Measurements from ENCODE around the gene RRAGD.
A peak's percentile ranks its signal among the peaks of the same experiment; 100 is the strongest.

The RRAGD gene

DNA sequence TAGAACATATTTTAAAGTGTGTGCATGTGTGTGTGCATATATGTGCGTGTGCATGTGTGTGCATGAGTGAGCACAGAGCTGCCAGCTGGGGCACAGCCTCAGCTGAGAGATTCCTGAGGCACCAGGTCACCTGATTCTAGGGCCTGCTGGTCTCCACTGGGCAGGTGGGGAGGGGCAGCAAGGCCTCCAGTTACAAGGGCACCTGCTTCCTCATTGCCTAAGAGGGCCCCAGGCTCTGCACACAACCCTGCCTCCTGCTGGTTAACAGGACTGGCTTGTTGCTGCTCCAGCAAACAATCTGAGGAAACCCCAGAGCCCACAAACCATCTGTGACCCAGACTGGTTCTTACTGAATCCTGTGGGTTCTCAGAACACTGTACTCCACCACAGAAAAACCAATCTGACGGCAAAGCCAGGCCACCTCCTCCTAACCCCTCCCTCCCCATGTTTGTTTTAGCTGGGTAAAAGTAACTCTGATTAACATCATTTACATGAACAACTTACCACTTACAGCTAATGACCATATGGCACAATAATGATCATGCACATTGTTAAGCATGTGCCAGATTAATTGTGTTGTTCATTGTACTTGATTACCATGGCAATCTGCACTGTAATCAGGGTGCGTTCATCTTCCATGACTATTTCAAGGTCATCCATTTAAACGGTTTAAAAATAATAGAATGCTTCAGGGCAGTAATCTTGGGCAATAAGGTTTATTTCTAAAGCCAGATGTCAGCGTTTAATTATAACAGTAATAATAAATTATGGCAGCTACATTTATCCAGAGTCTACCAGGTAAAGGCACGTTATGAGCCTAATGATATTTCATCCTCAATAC lies 36.4 kb downstream of the RRAGD start:
- no peak for FAIRE-seq

DNA sequence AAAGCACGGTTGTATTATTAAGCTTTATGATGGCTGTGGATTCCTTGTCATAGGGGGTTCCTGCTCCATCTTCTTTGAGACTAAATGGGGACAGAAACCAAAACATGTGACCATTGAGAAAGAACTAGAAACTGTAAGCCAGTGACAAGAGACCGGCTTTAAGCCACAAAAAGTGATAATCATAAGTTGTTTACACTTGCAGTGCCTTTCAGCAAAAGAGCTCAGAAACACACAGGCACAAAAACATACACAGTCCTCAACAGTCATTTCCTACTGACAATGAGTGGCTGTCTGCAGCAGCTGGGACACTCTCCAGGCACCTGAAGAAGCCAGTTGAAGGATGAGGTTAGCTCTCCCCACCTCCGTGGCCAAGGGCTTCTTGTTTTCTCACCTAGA lies 39.6 kb downstream of the RRAGD start:
- no peak for FAIRE-seq

- FAIRE-seq, result no peak
Observed at GRCh38 chr6:89371849-89372505, 40.1 kb downstream of the RRAGD start.

- no peak for FAIRE-seq
Observed at GRCh38 chr6:89368999-89369398, 43.1 kb downstream of the RRAGD start.

- peak; percentile 76 for FAIRE-seq
Observed at GRCh38 chr6:89368107-89368506, 44.0 kb downstream of the RRAGD start.

DNA sequence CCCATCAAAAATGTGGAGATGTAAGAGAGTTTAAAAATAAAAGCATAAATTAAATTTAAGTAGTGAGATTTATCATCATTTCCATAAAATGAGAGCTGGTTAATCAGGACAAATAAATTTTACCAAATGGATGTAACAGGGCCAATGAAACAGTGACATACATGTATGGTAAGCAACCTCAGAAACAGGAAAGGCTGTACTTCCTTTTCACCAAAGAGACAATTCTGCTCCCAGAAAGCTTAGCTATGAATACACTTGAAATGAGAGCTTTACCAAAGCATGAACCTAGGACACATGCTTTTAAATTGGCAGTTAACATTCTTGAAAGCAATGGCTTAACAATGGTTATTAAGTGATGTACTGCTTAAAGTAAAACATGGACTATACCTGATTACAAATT lies 47.5 kb downstream of the RRAGD start:
- FAIRE-seq, result no peak

DNA sequence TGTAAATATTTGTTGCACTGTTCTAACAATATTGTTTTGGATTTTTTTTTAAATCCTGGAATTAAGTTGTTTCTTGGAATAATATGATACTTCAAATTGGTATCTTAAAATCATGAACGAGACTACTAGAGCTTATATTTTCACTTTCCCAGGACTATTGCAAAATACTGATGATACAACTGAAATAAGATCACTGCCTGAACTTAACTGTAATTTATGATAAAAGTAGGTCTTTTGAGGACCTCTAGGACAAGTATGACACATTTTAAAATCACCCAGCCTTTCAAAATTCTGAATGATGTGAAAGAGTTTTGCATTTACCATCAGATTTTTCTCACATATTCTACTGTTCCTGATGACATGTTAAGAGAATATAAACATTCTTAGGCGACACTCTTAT lies 50.9 kb downstream of the RRAGD start:
- FAIRE-seq, result no peak

DNA sequence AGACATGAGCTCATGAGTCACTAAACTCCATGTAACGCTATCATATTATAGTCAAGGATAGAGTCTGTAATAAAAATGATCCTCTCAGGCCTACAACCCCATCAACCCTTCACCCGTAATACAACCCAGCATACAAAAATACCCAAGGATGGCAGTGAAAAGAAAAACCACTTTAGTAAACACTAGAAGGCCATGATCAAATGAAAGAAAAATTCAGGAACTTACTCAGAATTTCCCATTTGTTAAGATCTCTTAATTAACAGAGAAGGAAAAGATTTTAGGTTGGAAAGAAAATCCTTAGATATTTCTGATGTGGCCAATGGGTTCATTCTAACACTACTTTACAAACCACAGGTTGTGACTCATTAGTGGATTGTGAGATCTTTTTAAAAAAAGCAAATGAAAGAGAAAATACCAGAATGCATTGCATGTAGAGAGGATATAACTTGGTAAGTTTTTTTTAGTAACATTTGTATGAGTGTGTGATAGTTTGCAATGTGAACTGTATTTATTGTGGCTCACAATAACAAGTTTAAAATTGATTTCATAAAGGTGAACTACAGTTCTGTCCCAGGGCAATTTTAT lies 51.6 kb downstream of the RRAGD start:
- no peak for FAIRE-seq

DNA sequence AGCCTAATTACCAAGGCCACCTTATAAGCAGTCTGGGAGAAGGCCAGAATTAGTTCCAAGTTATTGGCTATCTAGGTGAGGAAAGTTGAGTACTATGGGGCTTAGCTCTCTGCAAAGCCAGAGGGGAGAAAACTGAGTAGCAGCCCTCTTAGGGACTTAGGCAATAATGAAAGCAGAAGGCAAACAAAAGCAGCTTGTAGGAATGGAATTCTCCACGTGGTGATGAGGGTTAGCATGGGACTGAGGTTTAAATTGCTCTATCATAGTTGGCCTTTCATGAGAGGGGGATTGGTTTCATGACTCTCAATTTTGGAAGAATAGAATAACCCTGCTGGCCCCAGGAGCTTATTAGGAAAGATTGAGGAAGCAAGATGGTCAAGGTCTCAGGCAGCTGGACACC lies 52.5 kb downstream of the RRAGD start:
- no peak for FAIRE-seq

DNA sequence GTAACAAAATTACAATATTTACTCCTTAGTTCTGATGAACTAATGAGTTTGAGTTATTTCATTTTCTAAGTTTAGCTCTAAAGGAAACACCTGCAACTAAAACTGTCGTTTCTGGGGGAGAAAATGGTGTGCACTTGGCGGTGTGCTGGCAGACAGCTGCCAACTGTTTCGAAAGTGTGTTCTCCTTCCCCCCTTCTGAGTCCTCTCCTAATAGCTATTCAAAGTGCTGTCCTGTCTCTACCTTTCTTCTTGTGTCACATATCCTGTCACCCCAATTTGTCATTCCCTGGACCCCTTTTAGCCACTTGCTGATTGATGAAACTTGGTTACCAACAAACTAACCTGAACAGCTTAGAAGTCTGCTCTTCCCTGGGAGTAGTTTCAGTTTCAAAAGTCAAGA lies 54.7 kb downstream of the RRAGD start:
- no peak for FAIRE-seq

GRCh38 chr6:89356642-89357170 lies 55.4 kb downstream of the RRAGD start:
- no peak for FAIRE-seq

DNA sequence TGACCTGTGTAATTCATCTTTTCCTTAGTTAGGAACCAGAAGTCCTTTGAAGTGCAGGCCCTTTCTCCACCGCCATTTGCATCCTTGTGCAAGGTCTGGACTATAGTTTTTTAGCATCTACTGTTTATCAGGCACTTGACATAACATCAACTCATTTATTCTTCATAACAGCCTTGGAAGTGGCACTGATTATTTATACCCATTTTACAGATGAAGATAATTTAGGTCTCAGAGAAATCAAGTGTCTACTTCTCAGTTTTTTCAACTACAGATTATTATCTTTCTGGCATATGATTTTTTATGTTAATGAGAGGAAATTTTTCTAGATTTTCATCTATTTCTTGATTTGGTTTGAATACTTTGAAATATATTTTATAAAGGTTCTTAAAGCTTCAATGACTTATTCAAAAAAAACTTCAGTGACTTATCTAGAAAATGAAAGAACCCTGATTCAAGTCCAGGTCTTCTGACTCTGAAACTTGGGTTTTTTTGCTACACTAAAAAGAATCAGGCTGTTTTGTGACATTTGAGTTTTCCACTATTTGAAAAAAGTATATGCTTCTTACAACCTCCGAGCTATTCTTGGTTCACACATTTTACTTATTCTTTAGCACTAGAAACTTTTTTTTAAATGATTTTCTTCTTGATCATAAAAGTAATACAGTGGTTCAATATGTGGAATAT lies 56.4 kb downstream of the RRAGD start:
- FAIRE-seq, result no peak

DNA sequence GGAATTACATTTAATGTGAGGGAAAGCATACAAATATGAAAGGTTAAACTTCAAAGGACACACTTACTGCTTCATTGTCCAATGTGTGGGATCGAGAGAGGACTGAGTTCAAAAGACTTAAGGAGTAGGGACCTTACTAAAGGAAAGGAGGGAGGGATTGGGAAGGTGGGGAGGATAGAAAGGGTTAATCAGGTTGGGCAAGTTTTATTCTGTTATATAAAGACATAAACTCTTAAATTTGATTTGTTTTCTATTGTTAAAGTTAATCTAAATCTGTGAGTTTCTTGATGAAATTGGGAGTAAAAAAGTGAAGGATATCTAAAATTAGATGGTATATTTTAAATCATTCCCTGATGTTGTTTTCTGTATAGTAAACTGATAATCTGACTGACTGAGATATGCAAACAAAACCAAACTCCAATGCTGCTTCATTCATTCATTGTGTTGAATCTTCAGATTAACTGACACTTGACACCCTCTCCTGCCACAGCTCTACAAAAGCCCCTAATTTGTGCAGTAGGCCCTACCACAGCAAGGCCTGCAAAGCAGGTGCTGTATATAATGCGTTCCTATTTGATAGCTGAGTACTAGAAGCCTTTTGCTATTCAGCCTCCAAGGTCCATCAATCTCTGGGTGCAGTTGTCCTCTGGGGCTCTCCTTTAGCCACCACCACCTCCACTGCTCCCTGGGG lies 58.2 kb downstream of the RRAGD start:
- FAIRE-seq, result no peak

- FAIRE-seq, result no peak
Observed at GRCh38 chr6:89353118-89353556, 58.9 kb downstream of the RRAGD start.

DNA sequence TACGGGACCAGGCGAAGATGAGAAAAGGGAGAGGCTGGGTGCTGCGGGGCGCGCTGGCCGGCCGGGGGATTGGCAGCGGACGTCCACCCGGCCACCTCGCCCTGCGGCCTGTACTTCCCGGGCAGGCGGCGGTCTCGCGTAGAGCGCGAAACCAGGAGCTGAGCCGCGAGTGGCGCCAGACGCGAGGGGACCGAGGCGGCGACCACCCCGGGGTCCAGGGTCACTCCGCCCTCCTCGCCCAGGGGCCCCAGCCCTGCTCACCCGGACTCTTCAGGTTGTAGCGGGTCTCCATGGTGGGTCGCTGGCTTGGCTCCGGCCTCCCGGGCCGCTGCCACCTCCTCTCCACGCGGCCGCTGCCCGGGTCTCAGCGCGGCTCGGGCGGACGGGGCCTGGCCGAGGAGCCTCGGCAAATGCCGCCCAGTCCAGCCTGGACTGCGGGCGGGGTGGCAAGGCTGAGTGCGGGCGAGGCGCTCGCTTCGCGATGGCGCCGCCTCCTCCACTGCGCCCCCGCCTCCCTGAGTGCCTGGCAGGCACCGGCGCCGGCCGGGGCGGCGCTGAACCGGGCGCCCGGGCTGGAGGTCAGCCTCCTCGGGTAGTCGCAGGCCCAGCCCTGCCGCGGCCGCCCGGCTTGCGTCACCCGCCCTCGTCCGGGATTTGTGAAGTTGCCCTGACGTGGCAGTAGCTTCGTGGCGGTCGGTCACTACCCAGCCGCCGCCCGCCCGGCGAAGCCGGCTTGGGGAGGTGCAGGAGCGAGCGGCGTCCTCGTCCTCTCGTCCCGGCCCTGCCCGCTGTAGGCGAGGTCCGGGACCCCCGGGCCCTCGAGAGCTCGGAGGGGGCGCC lies 59.6 kb downstream of the RRAGD start, which contains the start of gene UBE2J1:
Gene UBE2J1, minus strand, starts transcription at position 445 of the 840 bp plus-strand sequence. Its CDS starts 153 bp downstream, at position 292.
- FAIRE-seq, result no peak

GRCh38 chr6:89351671-89352277 lies 60.3 kb downstream of the RRAGD start:
- no peak for FAIRE-seq

DNA sequence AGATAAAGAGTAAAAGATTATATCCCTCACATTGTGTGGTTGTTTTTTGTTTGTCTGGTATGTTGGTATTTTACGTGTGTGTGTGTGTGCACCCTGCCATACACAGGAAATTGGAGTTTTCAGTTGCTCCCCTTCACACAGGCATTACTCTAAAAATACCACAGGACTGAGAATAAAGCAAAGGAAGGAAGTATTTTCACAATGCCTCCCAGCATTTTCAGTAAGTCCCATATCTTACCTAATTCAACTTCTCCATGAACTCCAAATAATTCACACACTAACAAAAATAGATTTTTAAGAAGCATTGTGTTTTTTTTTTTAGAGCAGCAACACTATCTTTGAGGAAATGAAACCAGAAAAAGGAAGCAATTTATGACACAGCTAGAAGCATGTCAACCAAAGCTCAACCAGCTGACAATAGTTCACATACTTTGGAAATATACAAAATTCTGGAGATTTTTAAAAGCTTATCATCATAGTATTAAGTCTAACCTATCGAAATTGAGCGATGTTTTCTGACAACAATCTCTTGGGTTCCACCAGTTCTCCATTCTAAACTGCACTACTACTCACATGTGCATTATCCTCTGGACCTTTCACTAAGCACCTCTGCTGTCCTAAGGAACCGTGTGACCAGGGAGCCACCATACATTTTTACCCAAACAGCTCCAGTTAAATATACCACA lies 61.6 kb downstream of the RRAGD start:
- FAIRE-seq, result no peak

DNA sequence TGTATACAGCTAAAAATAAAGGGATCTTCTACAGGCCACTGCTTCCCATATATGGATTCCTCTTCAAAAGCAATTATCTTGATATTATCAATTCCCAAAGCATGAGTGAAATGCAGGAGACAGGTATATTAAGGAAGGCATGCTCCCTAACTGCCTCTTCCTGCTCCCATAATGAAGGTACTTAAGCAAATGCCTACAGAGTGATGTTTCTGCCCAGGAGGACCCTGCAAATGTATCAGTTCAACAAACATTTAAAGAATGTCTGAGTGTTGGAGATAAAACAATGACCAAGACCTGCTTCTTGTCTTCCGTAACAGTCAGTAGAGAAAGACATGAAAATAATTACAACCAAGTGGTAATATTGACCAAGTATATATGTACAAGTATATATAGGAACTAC lies 63.7 kb downstream of the RRAGD start:
- no peak for FAIRE-seq

GRCh38 chr6:89347825-89348224 lies 64.2 kb downstream of the RRAGD start:
- FAIRE-seq, result no peak

DNA sequence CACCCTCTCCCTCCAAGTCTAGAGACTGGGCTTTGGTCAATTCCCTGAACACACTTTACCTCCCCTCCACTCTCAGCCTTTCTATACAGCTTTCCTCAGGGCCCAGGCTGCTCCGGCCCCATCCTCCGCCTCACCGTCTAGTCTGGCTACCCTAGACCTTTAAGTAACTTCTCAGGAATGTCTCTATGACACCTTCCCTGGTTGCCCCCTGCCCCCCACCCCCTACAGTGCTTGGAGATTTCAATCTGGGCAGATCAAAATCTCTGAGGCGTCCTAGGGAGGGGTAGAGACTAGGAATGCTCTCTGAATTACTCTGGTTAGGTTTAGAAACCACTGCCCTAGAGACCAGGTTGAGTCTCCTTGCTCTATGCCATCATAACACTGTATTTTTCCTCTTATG lies 65.6 kb downstream of the RRAGD start:
- no peak for FAIRE-seq
